ENCODE data around the gene REM2. TPM values are rescaled to one million over a fixed set of nuclear protein-coding genes. Genes with fewer than 3 reads are reported as not detected.
A peak's percentile ranks its signal among the peaks of the same experiment; 100 is the strongest.
"Not testable (repeated sequence)": the region's sequence is repeated elsewhere in the genome, so short reads cannot be mapped to it uniquely, and the experiment has no call there.

Gene REM2
- total RNA-seq, 1 donor from 2014 or later, result 0.72 TPM

GRCh38 chr14:22897357-22897756 is 14.3 kb downstream of the REM2 start:
- no peak for DNase-seq

- no peak for DNase-seq
Measured at GRCh38 chr14:22898302-22899090, 15.5 kb downstream of the REM2 start.

DNA sequence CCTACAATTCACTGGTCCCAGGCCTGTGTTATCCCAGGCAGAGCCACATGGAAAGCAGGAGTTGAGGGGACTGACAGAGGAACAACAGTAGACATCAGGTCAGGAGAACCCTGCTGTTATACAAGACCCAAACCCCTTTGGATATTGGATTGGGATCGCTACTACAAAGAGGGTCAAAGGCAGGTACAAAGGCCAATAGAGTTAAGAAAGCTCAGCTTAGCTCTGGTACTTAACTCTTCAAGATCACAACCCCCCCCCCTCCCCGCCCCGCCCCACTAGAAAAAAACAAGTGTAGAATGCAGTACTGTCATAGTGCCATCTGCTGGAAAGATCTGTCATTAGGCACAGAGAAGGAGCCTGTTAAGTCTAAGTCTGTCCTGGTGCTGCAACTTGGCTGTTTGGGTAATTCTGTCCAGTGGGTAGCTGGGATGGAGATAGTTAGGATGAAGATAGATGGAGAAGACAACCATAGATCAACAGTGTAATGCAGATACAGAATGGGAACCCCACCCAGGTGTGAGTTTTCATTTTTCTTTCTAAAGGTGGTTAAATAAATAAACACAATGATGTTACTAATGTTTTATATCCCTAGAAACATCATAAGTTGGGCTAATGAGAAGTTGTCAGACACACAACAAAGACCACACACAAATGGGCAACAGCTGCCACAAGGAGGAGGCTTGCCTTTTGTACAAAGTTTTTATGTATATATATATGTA is 17.2 kb downstream of the REM2 start:
- DNase-seq, result peak; percentile 82

DNA sequence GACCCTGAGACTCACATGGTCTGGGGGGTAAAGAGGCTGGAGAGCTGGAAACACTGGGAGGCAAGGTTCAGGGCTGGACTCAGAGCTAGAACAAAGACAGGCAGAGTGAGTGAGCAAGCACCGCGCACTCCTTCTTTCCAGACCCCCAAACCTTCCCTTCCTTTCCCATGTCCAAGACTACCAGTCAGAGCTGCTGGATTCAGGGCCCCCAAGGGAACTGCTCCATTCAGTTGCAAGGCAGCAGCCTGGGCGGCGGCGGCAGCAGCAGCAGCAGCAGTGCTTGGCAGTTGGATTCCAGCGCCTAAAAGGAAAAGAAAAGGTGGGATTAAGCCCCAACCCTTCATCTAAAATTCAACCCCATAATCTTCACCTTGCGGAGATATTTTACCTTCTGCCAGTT is 18.8 kb downstream of the REM2 start:
- no peak for DNase-seq

- DNase-seq, result no peak
Measured at GRCh38 chr14:22903742-22904087, 20.7 kb downstream of the REM2 start.

DNA sequence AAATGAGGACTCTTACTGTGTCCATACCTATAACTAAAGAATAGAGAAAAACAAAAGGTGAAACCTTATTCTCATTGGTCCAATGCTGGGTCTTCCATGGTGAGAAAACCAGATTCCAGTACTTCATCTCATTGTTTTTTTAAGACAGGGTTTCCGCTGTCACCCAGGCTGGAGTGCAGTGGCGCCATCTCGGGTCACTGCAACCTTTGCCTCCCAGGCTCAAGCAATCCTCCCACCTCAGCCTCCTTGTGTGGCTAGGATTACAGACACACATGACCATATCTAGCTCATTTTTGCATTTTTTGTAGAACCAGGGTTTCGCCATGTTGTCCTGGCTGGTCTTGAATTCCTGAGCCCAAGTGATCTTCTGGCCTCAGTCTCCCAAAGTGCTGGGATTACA is 22.6 kb downstream of the REM2 start:
- no peak for DNase-seq

GRCh38 chr14:22906073-22906472 is 23.1 kb downstream of the REM2 start:
- DNase-seq, result no peak

DNA sequence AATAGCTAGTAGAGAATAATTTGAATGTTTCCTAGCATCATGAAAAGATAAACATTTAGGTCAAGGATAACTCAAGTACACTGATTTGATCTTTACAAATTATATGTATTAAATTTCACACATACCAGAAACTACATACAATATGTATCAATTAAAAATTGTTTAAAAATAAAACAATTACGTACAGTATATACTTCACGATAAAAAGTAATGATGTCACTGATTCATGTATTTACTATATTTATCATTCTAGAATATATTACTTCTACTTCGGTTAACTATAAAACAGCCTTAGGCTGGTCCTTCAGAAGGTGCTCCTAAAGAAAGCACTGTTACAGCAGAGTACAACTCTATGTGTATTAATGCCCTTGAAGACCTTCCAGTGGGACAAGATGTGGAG is 24.4 kb downstream of the REM2 start:
- no peak for DNase-seq

DNA sequence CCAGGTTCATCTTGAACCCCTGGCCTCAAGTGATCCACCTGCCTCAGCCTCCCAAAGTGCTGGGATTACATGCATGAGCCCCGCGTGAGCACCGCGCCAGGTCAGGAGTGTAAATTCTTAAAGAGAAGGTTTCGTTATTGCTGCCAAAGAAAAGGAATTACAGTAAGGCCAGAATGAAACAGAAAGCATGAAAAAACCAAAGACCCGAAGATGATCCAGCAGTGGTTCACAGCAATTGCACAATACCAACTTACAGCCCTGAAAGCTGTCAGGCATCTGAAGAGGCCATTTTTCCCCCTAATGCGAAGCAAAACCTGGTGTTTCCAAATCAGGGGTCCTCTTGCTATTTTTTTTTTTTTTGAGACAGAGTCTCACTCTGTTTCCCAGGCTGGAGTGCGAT is 25.6 kb downstream of the REM2 start:
- DNase-seq, result no peak

DNA sequence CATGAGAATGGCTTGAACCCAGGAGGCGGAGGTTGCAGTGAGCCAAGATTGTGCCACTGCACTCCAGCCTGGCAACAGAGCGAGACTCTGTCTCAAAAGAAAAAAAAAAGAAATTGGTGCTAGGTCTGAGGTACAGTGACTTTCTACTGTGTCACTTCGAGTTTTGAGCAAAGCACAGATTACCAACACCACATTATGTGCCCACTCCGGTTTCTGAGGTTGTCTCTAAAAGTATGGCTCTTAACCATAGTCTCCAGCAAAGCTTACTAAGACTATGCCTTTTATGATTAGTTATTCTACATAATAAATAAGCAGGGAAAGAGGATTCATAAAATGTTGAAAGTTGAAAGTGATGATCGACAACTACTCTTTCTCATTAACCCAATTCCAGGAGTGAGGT is 27.9 kb downstream of the REM2 start:
- DNase-seq, result no peak

- DNase-seq, result not testable (repeated sequence)
Measured at GRCh38 chr14:22914836-22915235, 31.8 kb downstream of the REM2 start.

GRCh38 chr14:22915886-22916521 is 33.0 kb downstream of the REM2 start:
- no peak for DNase-seq

- peak; percentile 100 for DNase-seq
Measured at GRCh38 chr14:22918804-22919600, 36.0 kb downstream of the REM2 start, which contains the start of gene RBM23. Gene RBM23 (minus strand): TSS chr14:22919149.

DNA sequence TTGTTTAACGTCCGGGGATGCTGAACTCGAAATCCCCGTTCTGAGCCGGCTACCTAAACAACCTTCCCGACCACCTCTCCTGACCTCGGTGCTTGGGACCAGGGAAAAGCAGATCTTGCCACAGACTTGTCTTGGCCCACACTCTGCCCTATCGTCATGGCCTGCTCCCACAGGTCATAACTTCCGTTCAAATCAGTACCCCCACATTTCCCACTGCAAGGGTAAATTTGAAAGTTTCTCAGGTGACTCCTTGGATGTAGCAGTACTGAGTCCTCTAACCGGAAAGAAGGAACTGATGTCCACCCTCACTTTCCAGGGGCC is 36.5 kb downstream of the REM2 start:
- no peak for DNase-seq

GRCh38 chr14:22920697-22921096 is 37.7 kb downstream of the REM2 start:
- no peak for DNase-seq

DNA sequence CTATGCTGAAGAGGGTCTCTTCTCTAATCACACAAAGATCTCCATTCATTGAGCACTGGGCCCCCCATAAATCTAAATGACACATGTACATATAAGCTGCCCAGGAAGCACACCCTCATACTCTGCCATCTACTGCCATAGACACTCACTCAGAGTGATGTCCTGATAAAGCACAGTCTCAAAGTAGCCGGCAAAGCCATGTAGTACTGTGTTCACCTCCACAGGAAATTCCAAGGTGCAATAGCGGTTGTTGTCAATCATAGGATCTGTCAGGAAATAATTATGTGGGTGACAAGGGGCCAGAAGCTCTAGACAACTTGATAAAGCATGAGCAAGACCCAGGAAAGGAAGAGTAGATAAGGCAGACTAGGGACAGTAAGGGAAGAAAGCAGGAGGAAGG is 39.3 kb downstream of the REM2 start:
- no peak for DNase-seq

DNA sequence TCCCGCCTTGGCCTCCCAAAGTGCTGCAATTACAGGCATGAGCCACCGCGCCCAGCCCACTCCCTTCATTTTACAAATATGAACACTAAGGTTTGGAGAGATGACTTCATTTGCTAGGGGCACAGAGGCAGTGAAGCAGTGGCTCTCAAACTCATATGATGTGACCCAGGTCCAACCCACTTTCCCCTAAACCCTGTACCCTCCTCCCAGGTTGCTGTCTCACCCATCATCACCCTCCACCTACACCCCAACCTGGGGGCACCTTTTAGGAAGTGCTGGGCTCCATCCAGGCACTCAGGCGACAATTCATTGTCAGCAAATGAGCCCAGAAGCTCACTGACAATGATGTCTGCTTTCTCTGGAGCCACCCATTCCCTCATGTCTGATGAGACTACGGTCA is 40.7 kb downstream of the REM2 start:
- no peak for DNase-seq

GRCh38 chr14:22925513-22925912 is 42.5 kb downstream of the REM2 start:
- no peak for DNase-seq

GRCh38 chr14:22926316-22926715 is 43.3 kb downstream of the REM2 start:
- no peak for DNase-seq

DNA sequence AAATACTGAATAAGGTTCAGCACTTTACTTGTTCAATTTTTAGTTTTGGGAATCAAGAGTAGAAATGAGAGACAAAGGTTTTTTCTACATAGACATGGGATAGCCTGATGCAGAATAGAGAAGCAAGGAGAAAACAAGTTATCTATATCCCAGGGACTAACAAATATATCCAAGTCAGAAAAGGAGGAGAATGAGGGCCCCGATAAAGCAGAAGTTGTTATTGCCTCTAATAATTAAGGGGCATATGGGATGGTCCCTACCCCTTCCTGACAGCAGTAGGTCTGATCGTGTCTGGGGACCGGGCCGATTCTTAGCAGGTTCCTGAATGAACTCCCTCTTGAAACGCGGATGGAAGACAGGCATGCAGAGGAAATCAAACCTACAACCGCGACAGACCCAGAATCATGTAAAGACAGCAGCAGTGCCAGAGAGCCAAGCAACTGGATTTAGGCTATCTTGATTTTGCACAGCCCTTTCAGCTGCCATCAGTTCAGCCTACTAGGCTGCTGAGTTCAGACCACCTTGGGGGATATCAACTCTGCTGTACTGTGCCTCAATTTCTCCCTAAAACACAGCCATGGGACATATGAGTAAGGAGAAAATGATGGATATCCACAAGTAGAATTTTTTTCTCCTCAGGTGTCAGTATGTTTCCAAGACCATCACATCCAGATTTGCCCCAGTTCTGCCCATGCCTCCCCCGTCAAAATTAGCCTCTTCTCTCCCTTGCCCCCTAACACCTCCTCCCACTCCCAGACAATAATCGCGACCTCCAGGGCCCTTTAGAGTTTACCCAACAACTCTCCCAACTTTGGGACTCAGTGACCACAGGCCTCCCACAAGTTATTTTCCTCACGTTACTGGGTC is 45.4 kb downstream of the REM2 start:
- peak; percentile 17 for DNase-seq

- peak; percentile 100 for DNase-seq
Measured at GRCh38 chr14:22929104-22929960, 46.3 kb downstream of the REM2 start, which contains the start of gene PRMT5. Gene PRMT5 (minus strand): TSS chr14:22929376. CDS start chr14:22929361, 15 bp downstream.

Data from tongue (tissue), 2 donors.